Chondrocyte (in vitro differentiated cells): ENCODE data around the gene PTPRE. TPM values are rescaled to one million over a fixed set of nuclear protein-coding genes. Genes with fewer than 3 reads are reported as not detected.

Source experiments
- DNase-seq: peaks from one replicate; pipeline ENCODE4 v3.0.0; 2021; ENCODE audit warnings: mixed read lengths, low spot score
- H3K27ac Mint-ChIP-seq: one replicate; pipeline ENCODE4 v1.8.0; 2021; ENCODE audit warnings: mild to moderate bottlenecking, moderate library complexity, mixed read lengths; ENCODE audit not compliant: unreplicated experiment
- H3K27me3 Mint-ChIP-seq: 2 replicates; pipeline ENCODE4 v1.8.0; 2021; ENCODE audit warnings: low read depth, mixed read lengths
- H3K36me3 Mint-ChIP-seq: 2 replicates; pipeline ENCODE4 v1.8.0; 2021; ENCODE audit warnings: low read depth, mixed read lengths
- H3K4me1 Mint-ChIP-seq: 2 replicates; pipeline ENCODE4 v1.8.0; 2021; ENCODE audit warnings: low read depth, mild to moderate bottlenecking, mixed read lengths
- H3K4me3 Mint-ChIP-seq: one replicate; pipeline ENCODE4 v1.8.0; 2021; ENCODE audit warnings: mild to moderate bottlenecking, moderate library complexity, mixed read lengths; ENCODE audit not compliant: unreplicated experiment
- H3K9me3 Mint-ChIP-seq: 2 replicates; pipeline ENCODE4 v1.8.0; 2021; ENCODE audit warnings: low read depth, mixed read lengths
- total RNA-seq: library from RNA; stranded (reverse); gene quantifications from 3 replicates; pipeline ENCODE4 v1.2.1, GENCODE V29; 2021
- TF ChIP-seq, protein P1 (sequence below): fragments of 200-600 bp; sonication (generic); IDR thresholded peaks from 2 replicates; pipeline ENCODE4 v1.5.0; 2021; ENCODE audit warnings: antibody characterized with exemption, mild to moderate bottlenecking, moderate library complexity

Gene PTPRE
- total RNA-seq, 1 donor from 2014 or later, result 6.2 TPM

DNA sequence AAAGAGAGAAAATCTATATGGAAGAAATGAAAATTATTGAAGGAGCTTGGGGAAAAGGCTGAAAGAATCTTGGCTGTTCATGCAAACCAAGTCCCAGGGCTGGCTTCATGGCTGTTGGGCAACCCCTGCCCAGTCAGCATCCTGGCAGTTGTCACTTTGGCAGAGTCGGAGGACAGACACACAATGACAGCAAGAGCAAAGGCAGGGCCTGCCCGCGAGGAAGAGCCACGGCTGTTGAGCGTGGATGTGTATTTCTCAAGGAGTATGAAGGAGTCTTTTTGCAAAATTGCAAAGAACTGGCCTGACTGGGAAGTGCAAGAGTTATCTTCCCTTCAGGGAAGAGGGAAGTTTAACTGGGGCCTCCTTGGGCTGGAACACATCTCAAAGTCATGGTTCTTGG is 11.7 kb downstream of the PTPRE start:
- H3K4me3 Mint-ChIP-seq, result no peak overlapping the region
- H3K36me3 Mint-ChIP-seq, result no peaks in the 10 kb centered on the region
- TF ChIP-seq, protein P1, sequence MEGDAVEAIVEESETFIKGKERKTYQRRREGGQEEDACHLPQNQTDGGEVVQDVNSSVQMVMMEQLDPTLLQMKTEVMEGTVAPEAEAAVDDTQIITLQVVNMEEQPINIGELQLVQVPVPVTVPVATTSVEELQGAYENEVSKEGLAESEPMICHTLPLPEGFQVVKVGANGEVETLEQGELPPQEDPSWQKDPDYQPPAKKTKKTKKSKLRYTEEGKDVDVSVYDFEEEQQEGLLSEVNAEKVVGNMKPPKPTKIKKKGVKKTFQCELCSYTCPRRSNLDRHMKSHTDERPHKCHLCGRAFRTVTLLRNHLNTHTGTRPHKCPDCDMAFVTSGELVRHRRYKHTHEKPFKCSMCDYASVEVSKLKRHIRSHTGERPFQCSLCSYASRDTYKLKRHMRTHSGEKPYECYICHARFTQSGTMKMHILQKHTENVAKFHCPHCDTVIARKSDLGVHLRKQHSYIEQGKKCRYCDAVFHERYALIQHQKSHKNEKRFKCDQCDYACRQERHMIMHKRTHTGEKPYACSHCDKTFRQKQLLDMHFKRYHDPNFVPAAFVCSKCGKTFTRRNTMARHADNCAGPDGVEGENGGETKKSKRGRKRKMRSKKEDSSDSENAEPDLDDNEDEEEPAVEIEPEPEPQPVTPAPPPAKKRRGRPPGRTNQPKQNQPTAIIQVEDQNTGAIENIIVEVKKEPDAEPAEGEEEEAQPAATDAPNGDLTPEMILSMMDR, result no peak
- no peak for DNase-seq
- no peak overlapping the region for H3K27ac Mint-ChIP-seq
- no peaks in the 10 kb centered on the region for H3K9me3 Mint-ChIP-seq
- H3K4me1 Mint-ChIP-seq, result peaks cover 43% of the 10 kb centered on the region
- H3K27me3 Mint-ChIP-seq, result no peaks in the 10 kb centered on the region

GRCh38 chr10:127919418-127920271 is 12.7 kb downstream of the PTPRE start:
- no peaks in the 10 kb centered on the region for H3K36me3 Mint-ChIP-seq
- H3K4me3 Mint-ChIP-seq, result no peak overlapping the region
- no peaks in the 10 kb centered on the region for H3K9me3 Mint-ChIP-seq
- TF ChIP-seq, protein P1, result peak; percentile 52
- H3K27me3 Mint-ChIP-seq, result no peaks in the 10 kb centered on the region
- H3K27ac Mint-ChIP-seq, result peak overlapping the region; percentile 64
- no peak for DNase-seq
- H3K4me1 Mint-ChIP-seq, result peaks cover 48% of the 10 kb centered on the region

DNA sequence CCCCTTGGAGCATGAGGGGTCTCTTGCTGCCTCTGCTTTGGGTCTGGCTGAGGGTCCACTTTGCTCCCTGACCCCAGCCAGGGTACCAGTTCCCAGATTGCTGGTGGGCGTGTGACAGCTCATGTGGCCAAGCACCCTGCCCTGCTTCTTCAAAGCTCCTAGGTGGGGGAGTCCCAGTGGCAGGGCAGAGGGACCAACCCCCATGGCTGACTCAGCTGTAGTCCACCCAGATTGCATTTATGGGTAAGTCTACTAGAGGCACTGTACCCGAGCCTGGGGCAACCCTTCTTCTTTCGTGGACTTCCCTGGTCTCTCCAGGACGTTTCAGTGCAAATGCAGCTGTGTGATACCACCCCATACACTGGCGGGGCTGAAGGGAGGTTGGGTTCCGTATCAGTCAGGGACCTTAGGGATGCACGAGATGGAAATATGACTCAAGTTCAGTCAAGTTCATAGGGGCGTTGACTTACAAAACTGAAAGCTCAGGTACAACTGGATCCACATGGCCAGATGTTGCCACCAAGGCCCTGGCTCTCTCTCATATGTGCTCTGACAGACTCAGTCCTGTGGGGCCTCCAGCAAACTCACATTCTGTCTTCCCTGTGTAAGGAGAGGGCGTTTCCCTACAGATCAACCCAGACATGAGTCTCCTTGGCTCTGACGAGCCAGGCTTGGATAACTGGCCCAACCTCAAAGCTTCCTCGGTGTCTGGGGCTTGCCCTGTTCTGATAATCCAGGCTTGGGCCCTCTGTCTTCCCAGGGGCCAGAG is 13.6 kb downstream of the PTPRE start:
- peaks cover 53% of the 10 kb centered on the region for H3K4me1 Mint-ChIP-seq
- H3K27me3 Mint-ChIP-seq, result no peaks in the 10 kb centered on the region
- TF ChIP-seq, protein P1, result no peak
- H3K36me3 Mint-ChIP-seq, result no peaks in the 10 kb centered on the region
- peak overlapping the region; percentile 64 for H3K27ac Mint-ChIP-seq
- H3K9me3 Mint-ChIP-seq, result no peaks in the 10 kb centered on the region
- DNase-seq, result no peak
- no peak overlapping the region for H3K4me3 Mint-ChIP-seq

- H3K9me3 Mint-ChIP-seq, result no peaks in the 10 kb centered on the region
- peaks cover 60% of the 10 kb centered on the region for H3K4me1 Mint-ChIP-seq
- TF ChIP-seq, protein P1, result no peak
- no peaks in the 10 kb centered on the region for H3K36me3 Mint-ChIP-seq
- H3K4me3 Mint-ChIP-seq, result no peak overlapping the region
- no peak for DNase-seq
- no peaks in the 10 kb centered on the region for H3K27me3 Mint-ChIP-seq
- peak overlapping the region; percentile 27 for H3K27ac Mint-ChIP-seq
Observed at GRCh38 chr10:127921075-127921752, 14.3 kb downstream of the PTPRE start.

GRCh38 chr10:127921753-127922145 is 14.8 kb downstream of the PTPRE start:
- Mint-ChIP-seq H3K4me3 (no peak overlapping the region), H3K4me1 (peaks cover 64% of the 10 kb centered on the region)

More at GRCh38 chr10:127921753-127922145, 14.8 kb downstream of the PTPRE start:
- H3K9me3 Mint-ChIP-seq, result peaks cover 3% of the 10 kb centered on the region
- peaks cover 2% of the 10 kb centered on the region for H3K36me3 Mint-ChIP-seq
- DNase-seq, result no peak
- no peaks in the 10 kb centered on the region for H3K27me3 Mint-ChIP-seq
- TF ChIP-seq, protein P1, result no peak
- peak overlapping the region; percentile 45 for H3K27ac Mint-ChIP-seq
